SKM-1 treated with dmso at 0.1 percent for 144 hours (cell line): ENCODE data around the gene MRGPRE.
A peak's percentile ranks its signal among the peaks of the same experiment; 100 is the strongest.

Source experiments
- DNase-seq: peaks from one replicate; lab custom pipeline; 2025; ENCODE audit not compliant: unreplicated experiment; lab: John Stamatoyannopoulos, UW

MRGPRE gene

DNA sequence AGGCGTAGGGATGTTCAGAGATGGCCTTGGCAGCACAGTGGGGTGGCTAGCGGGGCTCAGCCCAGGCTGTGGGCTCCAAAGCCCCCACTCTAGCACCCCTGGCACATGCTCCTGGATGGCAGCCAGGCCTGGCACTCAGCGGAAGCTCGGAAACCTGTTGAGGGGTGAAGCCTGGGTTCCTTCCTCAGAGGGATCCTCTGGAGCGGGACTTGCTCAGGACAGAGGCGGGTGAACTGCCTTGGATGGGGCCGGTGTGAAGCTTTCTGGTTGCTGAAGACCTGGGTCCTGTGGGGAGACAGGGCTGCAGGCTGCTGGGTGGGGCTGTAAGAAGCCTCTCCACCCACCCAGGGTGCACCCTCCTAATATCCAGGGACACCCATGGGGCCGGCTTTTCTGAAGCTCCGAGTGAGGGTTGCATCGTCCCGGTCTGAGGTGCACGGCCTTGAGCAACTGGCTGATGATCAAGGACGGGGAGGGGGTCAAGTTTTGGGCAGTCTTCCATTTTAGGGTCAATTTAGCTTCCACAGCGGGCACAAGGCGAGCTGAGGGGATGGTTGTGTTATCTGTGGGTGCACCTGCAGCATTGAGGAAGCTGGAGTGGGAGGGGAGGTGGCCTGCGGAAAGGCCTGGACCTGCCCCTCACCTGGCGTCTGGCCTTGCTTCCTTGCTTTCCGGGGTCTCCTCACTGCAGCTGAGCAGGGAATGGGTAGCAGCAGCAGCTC is 5.2 kb downstream of the MRGPRE start:
- DNase-seq, result no peak

GRCh38 chr11:3225826-3226750 is 6.1 kb downstream of the MRGPRE start:
- peak; percentile 23 for DNase-seq

DNA sequence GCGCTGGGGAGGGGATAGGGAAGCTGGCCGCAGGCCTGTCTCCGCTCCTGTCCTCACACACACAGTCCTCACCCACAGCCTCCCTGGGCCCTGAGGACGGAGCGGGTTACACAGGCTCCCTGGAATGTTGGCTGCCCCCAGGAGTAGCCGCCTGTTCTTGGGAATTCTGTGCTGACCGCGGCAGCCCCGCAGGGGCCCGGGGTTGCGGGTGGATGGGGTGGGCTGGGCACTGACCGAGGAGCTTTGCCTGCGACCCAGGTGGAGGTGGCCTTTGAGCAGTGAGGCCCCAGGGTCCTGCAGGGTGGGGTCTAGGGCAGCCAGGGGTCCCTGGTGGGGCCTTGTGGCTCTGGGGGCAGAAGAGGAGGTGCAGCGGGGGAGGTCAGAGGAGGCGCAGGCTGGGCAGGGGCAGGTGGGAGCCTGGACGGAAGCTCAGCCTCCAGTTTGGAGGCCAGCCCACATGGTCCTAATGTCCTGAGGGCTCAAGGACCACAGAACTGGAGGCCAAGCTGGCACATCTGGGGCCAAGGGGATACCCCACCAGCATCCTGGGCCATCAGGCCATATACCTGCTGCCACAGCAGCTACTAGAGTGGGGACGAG is 7.0 kb downstream of the MRGPRE start:
- DNase-seq, result no peak

- no peak for DNase-seq
Observed at GRCh38 chr11:3224401-3225057, 7.7 kb downstream of the MRGPRE start.

- DNase-seq, result no peak
Observed at GRCh38 chr11:3223932-3224381, 8.3 kb downstream of the MRGPRE start.

DNA sequence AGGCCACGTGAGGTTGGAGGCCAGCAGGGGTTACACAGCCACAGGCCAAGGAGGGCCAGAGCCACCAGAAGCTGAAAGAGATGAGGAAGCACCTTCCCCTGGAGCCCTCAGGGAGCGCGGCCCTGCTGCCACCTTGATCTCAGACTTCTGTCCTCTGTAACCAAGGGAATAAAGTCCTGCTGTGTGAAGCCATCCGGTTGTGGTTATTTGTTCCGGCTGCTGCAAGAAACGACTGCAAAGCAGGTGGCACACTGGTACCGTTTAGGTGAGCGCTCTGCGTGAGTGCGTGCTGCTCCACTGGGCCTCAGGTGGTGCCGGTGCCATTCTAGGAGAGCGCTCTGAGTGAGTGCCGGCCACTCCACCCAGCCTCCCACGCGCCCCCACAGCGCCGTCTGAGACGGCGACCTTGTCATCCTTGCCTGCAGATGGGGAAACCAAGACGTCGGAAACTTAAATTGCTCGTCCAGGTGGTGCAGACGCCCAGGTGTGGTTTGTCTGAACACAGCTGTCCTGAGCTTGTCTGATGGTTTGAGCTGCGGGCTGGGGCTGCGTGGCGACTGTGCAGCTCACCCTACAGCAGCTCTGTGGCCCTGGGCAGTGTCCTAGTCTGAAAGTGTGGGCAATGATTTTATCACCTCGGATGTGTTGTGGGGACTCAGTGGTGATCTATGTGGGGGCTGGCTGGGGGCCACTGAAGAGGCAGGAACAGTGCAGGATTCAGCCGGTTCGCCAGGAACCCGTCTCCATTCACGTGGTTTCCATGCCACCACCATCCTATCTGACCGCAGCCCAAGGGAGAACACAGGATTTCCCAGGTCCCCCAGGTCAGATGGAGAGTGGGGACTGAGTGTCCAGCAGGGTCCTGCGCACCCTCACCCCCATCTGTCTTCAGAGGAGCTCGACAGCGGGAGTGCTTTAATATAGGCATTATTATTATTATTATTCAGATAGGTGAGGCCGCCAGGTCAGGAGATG is 9.0 kb downstream of the MRGPRE start:
- DNase-seq, result no peak

DNA sequence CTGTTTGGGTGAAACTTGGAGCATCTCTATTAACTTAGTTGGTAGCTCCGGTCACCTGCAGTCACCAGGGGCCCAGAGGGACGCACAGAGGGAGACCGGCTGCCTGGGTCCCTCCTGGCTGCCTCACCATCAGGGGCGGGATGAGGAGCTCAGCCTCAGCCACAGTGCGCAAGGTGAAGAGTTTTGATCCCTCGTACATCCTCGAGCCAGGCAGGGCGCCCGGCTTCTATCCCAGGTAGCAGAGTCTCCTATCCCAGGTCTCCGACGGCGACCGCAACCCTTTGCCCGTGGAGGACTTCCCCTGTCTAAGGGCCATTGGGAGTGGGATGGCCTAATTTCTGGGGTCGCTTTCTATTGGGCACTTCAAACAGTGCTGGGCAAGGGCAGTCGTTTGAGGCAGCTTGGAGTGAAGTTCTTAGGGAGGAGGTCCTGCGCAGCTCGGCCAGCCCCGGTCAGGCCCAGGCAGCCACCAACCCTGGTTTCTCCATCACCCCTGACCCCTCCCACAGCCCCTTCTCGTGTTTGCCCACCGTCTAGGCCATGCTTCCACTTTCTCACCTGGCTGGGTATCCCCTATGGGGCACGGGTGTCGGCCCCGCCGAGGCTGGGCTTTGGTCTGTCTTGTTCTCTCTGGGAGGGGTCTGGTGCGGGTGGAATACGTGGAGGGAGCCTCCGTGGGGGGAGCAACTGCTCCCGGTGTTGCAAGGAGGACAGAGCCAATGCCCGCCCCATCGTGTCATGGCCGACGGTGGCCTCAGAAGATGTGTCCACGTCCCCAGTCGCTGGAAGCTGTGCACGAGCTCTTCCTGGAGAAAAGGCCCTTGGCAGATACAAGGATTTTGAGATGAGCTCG is 10.0 kb downstream of the MRGPRE start:
- DNase-seq, result no peak

DNA sequence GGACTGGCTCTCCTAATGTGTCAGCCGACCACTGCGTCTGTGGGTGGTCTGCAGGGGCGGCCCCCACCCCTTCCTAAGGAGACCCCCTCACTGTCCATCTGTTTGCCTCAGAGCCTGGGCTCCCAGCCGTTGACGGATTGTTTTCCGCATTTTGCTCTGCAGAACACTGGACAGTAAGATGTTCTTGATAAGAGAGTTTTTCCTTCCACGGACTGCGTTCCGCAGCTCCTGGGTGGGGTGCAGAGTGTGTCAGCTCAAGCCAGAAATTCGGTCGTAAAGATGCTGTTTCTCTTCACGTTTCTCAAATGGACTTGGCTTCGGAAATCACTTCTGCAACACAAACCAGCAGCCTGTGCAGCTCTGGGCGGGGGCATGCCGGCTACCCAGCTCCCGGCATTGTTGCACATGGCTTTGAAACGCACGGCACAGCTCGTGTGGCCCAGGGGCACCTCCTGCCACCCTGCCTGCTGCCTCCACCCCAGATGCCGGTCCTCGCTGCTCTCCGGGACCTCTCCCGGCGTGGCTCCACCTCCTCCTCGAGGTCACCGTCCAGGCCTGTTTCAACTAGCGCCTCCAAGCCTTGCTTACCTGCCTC is 10.7 kb downstream of the MRGPRE start:
- no peak for DNase-seq

- DNase-seq, result no peak
Observed at GRCh38 chr11:3220521-3221407, 11.5 kb downstream of the MRGPRE start.

DNA sequence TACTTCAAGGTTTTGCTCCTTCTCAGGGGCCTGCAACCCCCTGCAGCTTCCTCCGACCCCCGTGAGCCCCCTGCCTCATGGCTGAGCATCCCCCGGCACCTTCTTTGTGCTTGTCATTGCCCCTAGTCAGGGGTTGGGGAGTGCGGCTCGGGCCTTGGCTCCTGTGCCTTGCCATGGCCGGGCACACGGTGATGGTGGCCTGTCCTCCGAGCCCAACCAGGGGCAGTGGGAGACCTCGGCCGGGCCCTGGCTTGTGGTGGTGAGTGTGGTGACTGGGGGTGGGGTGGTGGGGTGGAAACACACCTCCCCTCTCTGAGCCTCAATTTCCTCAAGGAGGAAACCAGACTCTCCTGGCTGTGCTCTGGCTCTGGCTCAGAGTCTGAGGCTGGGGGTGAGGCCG is 12.1 kb downstream of the MRGPRE start:
- DNase-seq, result no peak

GRCh38 chr11:3219281-3219892 is 12.8 kb downstream of the MRGPRE start:
- DNase-seq, result no peak

GRCh38 chr11:3218483-3219280 is 13.5 kb downstream of the MRGPRE start, which contains the start of gene MRGPRG:
Gene MRGPRG (minus strand): TSS chr11:3218813. CDS start chr11:3218813, 0 bp downstream.
- no peak for DNase-seq

DNA sequence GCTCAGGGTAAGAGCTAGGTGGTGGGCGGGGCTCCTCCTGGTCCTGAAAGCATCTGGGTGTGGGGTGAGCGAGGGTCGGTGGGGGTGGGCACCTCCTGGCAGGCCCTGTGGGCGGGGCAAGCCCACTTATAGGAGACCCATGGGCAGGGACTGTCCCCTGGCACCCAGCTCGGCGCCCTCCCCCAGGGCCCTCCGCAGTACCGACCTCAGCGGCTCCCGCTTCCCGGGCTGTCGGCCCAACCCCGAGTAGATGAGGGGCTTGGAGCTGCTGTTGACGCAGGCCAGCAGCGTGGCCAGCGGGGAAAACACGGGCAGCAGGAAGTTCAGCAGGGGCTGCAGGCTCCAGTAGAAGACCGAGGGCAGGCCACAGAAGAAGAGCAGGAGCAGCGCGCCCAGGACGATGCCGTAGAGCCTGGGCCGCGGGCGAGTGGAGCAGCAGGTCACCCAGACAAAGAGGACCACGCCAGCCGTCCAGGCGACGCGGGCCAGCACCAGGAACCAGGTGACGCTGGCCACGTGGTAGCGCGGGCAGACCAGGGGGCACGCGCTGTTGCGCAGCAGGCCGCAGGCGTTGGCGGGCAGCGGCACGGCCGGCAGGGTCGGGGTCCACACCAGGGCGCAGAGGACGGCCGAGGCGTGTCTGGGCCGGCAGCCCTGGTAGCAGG is 14.3 kb downstream of the MRGPRE start:
- DNase-seq, result no peak

DNA sequence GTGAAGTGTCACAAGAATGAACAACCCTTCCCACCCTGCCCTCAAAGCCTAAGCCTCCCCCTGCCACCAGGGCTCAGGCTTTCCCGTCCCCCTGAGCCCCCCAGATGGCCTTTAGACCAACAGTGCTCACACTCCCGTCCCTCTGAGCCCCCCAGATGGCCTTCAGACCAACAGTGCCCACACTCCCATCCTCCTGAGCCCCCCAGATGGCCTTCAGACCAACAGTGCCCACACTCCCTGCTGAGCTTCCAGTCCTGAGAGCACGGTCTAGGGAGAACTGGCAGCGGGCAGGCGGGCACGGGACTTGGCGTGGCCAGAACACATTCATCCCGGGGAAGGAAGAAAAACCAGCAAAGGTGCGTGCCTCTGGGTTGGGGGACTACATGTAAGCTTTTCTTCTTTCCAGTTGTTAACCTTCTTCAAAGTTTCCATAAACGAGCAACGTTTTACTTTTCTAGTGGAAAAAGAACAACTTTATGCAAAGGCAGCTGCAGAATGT is 16.1 kb downstream of the MRGPRE start:
- DNase-seq, result no peak

GRCh38 chr11:3215346-3216026 is 16.7 kb downstream of the MRGPRE start:
- DNase-seq, result no peak
